ENCODE measurements around the gene C5AR1. TPM values are rescaled to one million over a fixed set of nuclear protein-coding genes. Genes with fewer than 3 reads are reported as not detected.
A peak's percentile ranks its signal among the peaks of the same experiment; 100 is the strongest.
"Not testable (repeated sequence)": the region's sequence is repeated elsewhere in the genome, so short reads cannot be mapped to it uniquely, and the experiment has no call there.

The C5AR1 gene
- total RNA-seq: 1.1 and 1.2 TPM in 2 replicates

DNA sequence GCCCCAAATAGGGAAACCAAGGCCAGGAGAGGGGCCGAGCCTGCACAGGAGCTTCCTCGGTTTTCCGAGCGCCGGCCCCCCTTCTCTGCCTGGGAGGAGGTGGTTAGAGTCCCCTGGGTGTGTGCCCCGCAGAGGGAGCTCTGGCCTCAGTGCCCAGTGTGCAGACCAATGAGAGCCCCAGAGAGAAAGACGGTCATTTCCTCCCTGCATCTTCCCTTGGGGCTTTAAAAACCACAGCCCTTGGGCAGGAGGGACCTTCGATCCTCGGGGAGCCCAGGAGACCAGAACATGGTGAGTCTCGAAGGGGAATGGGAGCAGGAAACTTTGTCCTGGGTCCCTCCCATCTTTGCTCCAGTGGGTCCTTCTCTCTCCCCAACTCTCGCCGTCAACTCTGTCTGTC lies at the start of gene C5AR1:
Gene C5AR1 (plus strand): TSS at position 254 of the 400 bp plus-strand sequence. CDS start 35 bp downstream, at position 289.
- no peaks in the 10 kb centered on the region for H3K9me3 Mint-ChIP-seq
- peaks cover 4% of the 10 kb centered on the region for H3K4me1 Mint-ChIP-seq (ENCODE audit: low read depth)
- H3K4me3 Mint-ChIP-seq (ENCODE audit: low read depth): no peak within 1 kb of the TSS
- H3K27ac Mint-ChIP-seq: no peak within 1 kb of the TSS
- DNase-seq (ENCODE audit: low spot score): no peak
- H3K27me3 Mint-ChIP-seq (ENCODE audit: low read depth): peaks cover 9% of the 10 kb centered on the region
- intact Hi-C loops (cut with micrococcal nuclease): no loop called here
- H3K36me3 Mint-ChIP-seq (ENCODE audit: low read depth): no peaks in the 10 kb centered on the region

DNA sequence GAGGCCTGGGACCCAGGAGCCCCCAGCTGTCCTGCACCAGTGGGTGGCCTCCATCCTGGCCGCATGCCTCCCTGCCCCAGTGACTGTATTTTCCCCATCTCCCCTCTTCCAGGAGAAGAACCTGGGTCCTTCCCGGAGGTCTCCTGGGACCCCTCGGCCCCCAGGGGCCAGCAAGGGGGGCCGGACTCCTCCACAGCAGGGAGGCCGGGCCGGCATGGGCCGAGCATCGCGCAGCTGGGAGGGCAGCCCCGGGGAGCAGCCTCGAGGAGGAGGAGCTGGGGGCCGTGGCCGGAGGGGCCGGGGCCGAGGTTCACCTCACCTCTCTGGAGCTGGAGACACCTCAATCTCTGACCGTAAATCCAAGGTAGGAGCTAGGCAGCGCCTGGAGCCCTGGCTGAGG lies 49.2 kb upstream of the C5AR1 start:
- no peaks in the 10 kb centered on the region for H3K9me3 Mint-ChIP-seq
- H3K27me3 Mint-ChIP-seq (ENCODE audit: low read depth): no peaks in the 10 kb centered on the region
- H3K27ac Mint-ChIP-seq: no peak overlapping the region
- DNase-seq (ENCODE audit: low spot score): no peak
- peaks cover 57% of the 10 kb centered on the region for H3K36me3 Mint-ChIP-seq (ENCODE audit: low read depth)
- H3K4me1 Mint-ChIP-seq (ENCODE audit: low read depth): peaks cover 22% of the 10 kb centered on the region
- H3K4me3 Mint-ChIP-seq (ENCODE audit: low read depth): no peak overlapping the region
- intact Hi-C loops (cut with micrococcal nuclease): no loop called here

DNA sequence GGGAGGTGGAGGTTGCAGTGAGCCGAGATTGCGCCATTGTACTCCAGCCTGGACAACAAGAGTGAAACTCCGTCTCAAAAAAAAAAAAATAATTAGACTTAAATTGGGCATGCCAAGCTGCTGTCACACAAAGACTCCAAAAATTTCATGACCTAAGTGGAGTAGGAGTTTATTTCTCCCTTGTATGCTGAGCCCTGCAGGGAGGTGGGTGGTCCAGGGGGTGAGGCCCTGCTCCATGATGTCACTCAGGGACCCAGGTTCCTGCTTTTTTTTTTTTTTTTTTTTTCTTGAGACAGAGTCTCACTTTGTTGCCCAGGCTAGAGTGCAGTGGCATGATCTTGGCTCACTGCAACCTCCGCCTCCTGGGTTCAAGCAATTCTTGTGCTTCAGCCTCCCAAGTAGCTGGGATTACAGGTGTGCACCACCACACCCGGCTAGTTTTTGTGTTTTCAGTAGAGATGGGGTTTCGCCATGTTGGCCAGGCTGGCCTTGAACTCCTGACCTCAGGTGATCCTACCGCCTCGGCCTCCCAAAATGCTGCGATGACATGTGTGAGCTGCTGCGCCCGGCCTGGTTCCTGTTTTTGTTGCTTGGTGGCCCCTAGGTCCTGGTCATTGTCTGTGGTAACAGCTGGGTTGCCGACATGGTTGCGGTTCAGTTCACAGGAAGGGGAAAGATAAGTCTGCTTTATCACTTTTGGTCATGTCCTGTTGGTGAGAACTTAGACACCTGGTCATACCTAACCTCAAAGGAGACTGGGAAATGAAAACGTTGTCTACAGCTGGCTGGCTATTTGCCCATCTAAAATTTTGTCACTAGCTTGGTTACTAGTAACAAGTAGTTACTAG lies 47.5 kb upstream of the C5AR1 start:
- H3K4me3 Mint-ChIP-seq (ENCODE audit: low read depth); DNase-seq (ENCODE audit: low spot score); H3K9me3 Mint-ChIP-seq; H3K27me3 Mint-ChIP-seq (ENCODE audit: low read depth); intact Hi-C loops (cut with micrococcal nuclease); H3K27ac Mint-ChIP-seq: not testable (repeated sequence)
- Mint-ChIP-seq H3K4me1 (ENCODE audit: low read depth) (peaks cover 21% of the 10 kb centered on the region), H3K36me3 (ENCODE audit: low read depth) (peaks cover 68% of the 10 kb centered on the region)

DNA sequence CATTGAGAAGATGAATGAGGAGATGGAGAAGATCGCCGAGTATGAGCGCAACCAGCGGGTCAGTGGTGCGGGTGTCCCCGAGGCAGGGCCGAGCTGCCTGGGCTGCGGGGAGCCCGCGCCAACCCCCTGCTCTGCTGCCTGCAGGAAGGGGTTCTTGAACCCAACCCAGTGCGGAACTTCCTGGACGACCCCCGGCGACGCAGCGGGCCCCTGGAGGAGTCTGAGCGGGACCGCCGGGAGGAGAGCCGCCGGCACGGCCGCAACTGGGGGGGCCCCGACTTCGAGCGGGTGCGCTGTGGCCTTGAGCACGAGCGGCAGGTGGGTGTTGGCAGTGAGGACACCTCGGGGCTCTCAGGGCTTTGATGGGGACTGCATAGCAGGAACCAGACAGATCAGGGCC lies 45.0 kb upstream of the C5AR1 start:
- intact Hi-C loops (cut with micrococcal nuclease): no loop called here
- no peak overlapping the region for H3K4me3 Mint-ChIP-seq (ENCODE audit: low read depth)

DNA sequence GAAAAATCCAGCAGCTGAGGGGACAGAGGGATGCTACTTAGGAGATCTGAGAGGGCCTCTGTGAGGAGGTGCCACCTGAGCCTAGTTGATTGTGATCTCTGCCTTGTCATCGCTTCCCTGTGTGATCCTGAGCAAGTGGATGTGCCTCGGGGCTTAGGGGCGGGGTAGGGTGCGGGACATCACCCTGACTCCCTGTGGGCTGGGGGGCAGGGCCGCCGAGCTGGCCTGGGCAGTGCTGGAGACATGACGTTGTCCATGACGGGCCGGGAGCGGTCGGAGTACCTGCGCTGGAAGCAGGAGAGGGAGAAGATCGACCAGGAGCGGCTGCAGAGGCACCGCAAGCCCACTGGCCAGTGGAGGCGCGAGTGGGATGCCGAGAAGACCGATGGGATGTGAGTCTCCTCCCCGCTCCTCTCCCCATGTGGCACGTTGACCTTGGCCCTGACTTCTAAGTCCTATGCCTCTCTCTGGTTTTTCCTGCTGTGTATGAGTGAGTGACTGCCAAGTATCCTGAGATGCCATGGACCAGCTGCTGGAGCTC lies 43.2 kb upstream of the C5AR1 start:
- no peaks in the 10 kb centered on the region for H3K9me3 Mint-ChIP-seq
- intact Hi-C loops (cut with micrococcal nuclease): no loop called here
- H3K27me3 Mint-ChIP-seq (ENCODE audit: low read depth): no peaks in the 10 kb centered on the region
- peaks cover 52% of the 10 kb centered on the region for H3K36me3 Mint-ChIP-seq (ENCODE audit: low read depth)
- no peak overlapping the region for H3K4me3 Mint-ChIP-seq (ENCODE audit: low read depth)
- no peak overlapping the region for H3K27ac Mint-ChIP-seq
- no peak for DNase-seq (ENCODE audit: low spot score)
- H3K4me1 Mint-ChIP-seq (ENCODE audit: low read depth): no peaks in the 10 kb centered on the region

More for the DNA sequence above, 45.0 kb upstream of the C5AR1 start:
- Mint-ChIP-seq H3K36me3 (ENCODE audit: low read depth) (peaks cover 54% of the 10 kb centered on the region), H3K4me1 (ENCODE audit: low read depth) (peaks cover 3% of the 10 kb centered on the region), H3K27me3 (ENCODE audit: low read depth) (no peaks in the 10 kb centered on the region), H3K27ac (no peak overlapping the region), H3K9me3 (no peaks in the 10 kb centered on the region)
- no peak for DNase-seq (ENCODE audit: low spot score)

DNA sequence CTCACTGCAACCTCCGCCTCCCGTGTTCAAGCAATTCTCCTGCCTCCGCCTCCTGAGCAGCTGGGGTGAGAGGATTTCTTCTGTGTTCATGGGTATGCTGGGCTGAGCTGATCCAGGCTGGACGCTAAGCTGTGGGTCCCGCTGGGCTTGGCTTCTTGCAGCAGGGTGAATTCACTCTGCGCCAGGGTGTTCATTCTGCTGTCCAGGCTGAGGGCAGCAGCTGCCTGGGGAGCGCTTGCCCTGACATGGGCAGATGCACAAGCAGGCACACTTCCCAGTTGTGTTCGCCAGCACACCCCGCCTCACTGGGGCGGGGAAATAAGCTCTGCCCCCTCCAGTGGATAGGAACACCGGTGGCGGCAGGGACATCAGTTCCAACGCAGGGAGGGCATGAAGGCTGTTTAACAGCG lies 42.3 kb upstream of the C5AR1 start:
- H3K36me3 Mint-ChIP-seq (ENCODE audit: low read depth): peaks cover 56% of the 10 kb centered on the region
- no peaks in the 10 kb centered on the region for H3K9me3 Mint-ChIP-seq
- H3K27me3 Mint-ChIP-seq (ENCODE audit: low read depth): no peaks in the 10 kb centered on the region
- no peak overlapping the region for H3K4me3 Mint-ChIP-seq (ENCODE audit: low read depth)
- peaks cover 2% of the 10 kb centered on the region for H3K4me1 Mint-ChIP-seq (ENCODE audit: low read depth)
- H3K27ac Mint-ChIP-seq: no peak overlapping the region
- DNase-seq (ENCODE audit: low spot score): no peak
- intact Hi-C loops (cut with micrococcal nuclease): no loop called here

DNA sequence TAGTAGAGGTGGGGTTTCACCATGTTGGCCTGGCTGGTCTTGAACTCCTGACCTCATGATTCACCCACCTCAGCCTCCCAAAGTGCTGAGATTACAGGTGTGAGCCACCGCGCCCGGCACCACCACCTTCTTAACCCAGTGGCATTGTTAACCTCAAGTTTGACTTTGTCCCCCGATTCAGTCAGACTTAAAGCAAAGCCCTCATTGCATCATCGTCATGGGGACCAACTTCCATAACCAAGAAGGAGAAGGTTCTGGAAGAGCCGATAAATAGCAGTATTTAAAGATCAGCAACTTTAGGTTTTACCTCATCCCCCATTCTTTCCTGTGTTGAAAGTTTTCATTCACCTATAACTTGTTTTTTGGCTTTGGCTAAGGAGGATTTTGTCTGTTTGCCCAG lies 41.6 kb upstream of the C5AR1 start:
- DNase-seq (ENCODE audit: low spot score): no peak
- no peak overlapping the region for H3K27ac Mint-ChIP-seq
- H3K9me3 Mint-ChIP-seq: no peaks in the 10 kb centered on the region
- H3K27me3 Mint-ChIP-seq (ENCODE audit: low read depth): no peaks in the 10 kb centered on the region
- intact Hi-C loops (cut with micrococcal nuclease): no loop called here
- peaks cover 53% of the 10 kb centered on the region for H3K36me3 Mint-ChIP-seq (ENCODE audit: low read depth)
- peaks cover 9% of the 10 kb centered on the region for H3K4me1 Mint-ChIP-seq (ENCODE audit: low read depth)
- H3K4me3 Mint-ChIP-seq (ENCODE audit: low read depth): no peak overlapping the region

DNA sequence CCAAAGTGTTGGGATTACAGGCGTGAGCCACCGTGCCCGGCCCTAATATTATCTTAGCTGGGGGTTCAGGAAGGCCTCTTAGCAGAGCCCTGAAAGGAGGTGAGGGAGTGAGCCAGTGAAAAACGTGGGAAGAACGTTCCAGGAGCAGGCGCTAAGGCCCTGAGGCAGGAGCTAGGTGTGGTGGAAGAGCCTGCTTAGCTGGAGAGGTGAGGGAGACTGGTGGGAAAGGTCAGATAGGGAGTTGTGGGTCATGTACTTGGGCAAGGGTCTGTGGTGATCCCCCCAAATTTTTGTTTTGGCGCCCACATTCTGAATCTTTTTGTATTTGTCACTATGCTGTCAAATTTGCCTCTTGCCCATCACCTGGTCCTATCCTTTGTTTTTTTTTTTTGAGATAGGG lies 40.1 kb upstream of the C5AR1 start:
- intact Hi-C loops (cut with micrococcal nuclease): no loop called here
- Mint-ChIP-seq H3K27me3 (ENCODE audit: low read depth) (no peaks in the 10 kb centered on the region), H3K4me3 (ENCODE audit: low read depth) (no peak overlapping the region), H3K9me3 (no peaks in the 10 kb centered on the region), H3K4me1 (ENCODE audit: low read depth) (peaks cover 9% of the 10 kb centered on the region), H3K36me3 (ENCODE audit: low read depth) (peaks cover 47% of the 10 kb centered on the region), H3K27ac (no peak overlapping the region)
- no peak for DNase-seq (ENCODE audit: low spot score)

DNA sequence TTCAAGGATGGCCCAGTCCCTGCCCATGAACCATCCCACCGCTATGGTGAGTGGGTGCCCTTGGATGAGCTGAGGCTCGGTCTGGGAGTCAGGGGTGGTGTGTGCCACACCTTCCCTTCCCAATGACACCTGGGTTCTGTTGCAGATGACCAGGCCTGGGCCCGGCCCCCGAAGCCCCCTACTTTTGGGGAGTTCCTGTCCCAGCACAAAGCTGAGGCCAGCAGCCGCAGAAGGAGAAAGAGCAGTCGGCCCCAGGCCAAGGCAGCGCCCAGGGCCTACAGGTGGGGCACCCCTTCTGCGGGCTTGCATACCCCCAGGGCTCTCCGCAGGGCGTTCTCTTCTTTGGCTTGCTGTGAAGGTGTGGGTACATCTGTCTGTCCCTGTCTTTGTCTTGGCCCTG lies 39.3 kb upstream of the C5AR1 start:
- Mint-ChIP-seq H3K4me3 (ENCODE audit: low read depth) (no peak overlapping the region), H3K9me3 (no peaks in the 10 kb centered on the region), H3K4me1 (ENCODE audit: low read depth) (peaks cover 11% of the 10 kb centered on the region), H3K27ac (no peak overlapping the region), H3K36me3 (ENCODE audit: low read depth) (peaks cover 46% of the 10 kb centered on the region), H3K27me3 (ENCODE audit: low read depth) (no peaks in the 10 kb centered on the region)
- intact Hi-C loops (cut with micrococcal nuclease): loop anchor here (10.0 kb wide), 1 partner anchor 334 kb away; the partner anchor contains the start of gene BICRA
- no peak for DNase-seq (ENCODE audit: low spot score)

DNA sequence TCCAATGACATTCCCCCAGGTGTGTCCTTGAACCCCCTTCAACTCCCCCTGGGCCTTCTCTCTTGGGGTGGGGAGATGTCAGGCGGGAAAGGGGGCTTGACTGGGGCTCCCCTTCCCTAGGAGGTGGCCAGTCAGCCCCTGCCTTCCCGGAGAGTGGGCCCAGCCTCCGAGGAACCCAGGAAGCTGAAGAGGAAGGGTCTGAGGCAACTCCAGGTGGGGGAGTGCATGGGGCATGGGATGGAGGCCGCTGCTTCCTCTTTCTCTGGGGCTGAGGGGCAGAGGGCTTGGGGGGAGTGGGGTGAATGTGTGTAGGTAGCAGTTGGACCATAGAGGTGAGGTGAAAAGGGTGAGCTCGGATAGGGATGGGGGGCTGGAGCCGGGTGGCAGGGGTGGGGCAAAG lies 37.7 kb upstream of the C5AR1 start:
- Mint-ChIP-seq H3K27ac (no peak overlapping the region), H3K36me3 (ENCODE audit: low read depth) (peaks cover 40% of the 10 kb centered on the region), H3K27me3 (ENCODE audit: low read depth) (no peaks in the 10 kb centered on the region)

DNA sequence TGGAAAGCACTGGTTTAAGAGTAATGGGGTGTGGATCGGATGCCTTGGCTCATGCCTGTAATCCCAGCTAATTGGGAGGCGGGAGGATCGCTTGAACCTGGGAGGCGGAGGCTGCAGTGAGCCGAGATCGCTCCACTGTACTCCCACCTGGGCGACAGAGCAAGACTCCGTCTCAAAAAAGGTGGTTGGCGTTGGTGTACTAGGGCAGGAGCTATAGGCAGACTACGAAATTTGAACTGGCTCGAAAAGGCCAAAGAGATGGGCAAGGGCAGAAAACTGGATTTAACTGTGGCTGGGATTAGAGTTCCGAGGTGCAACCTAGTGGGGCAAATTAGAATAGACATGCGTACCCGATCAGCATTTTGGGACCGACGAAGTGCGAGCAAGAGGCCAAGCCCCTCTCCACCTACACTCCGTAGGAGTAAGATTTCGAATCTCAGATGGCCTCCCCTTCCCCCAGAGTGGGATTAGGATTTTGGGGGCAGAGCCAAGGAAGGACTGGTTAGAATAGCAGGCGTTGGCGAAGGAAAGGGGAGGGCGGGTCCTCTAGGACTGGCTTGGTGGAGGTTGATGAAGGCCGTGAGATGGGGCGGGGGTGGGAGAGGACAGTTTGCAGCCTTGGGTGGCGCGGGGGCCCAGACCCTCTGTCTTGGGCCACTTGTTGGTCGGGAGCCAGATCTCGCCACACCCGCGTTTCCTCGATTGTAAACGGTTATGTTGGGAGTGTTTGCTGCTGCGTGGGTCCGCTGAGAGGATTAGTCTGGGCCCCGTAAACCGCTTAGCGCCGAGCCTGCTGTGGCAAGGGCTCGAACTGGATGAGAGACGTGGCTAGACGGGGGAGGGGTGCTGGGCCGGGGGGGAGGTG lies 37.0 kb upstream of the C5AR1 start:
- Mint-ChIP-seq H3K27me3 (ENCODE audit: low read depth) (no peaks in the 10 kb centered on the region), H3K4me3 (ENCODE audit: low read depth) (peak overlapping the region; percentile 87), H3K36me3 (ENCODE audit: low read depth) (peaks cover 35% of the 10 kb centered on the region), H3K27ac (peak overlapping the region; percentile 80), H3K4me1 (ENCODE audit: low read depth) (peaks cover 16% of the 10 kb centered on the region), H3K9me3 (no peaks in the 10 kb centered on the region)
- intact Hi-C loops (cut with micrococcal nuclease): loop anchor here (2.0 to 10.0 kb wide), 2 partner anchors 76 to 332 kb away; partner anchors contain the start of genes BICRA and DHX34
- no peak for DNase-seq (ENCODE audit: low spot score)

More for the DNA sequence above, 37.7 kb upstream of the C5AR1 start:
- Mint-ChIP-seq H3K4me1 (ENCODE audit: low read depth) (peaks cover 16% of the 10 kb centered on the region), H3K9me3 (no peaks in the 10 kb centered on the region), H3K4me3 (ENCODE audit: low read depth) (no peak overlapping the region)
- intact Hi-C loops (cut with micrococcal nuclease): loop anchor here (2.0 to 10.0 kb wide), 2 partner anchors 77 to 333 kb away; partner anchors contain the start of genes BICRA and DHX34
- DNase-seq (ENCODE audit: low spot score): no peak

DNA sequence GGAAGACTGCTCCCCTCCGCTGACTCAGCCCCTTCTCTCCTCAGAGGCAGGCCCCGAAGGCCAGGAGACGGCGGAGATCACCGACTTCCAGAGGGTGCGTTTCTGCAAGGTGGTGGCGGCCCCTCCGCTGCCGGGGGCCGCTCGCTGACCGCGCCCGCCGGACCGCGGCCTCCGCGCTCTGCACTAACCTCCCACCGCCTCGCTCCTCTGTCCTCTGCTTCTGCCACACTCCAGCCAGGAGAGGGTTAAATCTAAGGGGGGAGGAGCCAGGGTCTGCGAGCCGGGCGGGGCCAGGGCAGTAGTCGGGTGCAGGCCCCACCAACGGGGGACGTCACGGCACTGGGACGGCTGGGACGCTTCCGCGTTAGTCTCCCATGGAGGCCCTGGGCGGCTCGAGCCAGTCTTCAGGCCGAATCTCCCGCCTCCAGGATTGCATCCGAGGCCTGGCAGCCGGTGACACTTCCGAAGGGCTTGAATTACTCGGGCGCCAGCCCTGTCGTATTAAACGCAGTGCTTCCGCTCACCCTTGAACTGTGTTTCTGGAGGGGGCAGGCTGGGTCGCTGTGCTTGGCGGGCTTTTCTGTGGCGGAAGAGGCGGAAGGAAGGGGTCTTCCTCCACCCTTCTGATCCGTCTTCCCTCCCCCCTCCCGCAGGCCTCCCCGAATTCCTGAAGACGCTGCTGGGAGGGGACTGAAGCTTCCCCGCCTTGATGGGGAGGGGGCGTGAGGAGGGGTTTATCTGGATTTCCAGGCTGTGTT lies 36.2 kb upstream of the C5AR1 start:
- Mint-ChIP-seq H3K9me3 (no peaks in the 10 kb centered on the region), H3K4me3 (ENCODE audit: low read depth) (peak overlapping the region; percentile 87), H3K4me1 (ENCODE audit: low read depth) (peaks cover 19% of the 10 kb centered on the region), H3K27ac (peak overlapping the region; percentile 93), H3K36me3 (ENCODE audit: low read depth) (peaks cover 34% of the 10 kb centered on the region), H3K27me3 (ENCODE audit: low read depth) (no peaks in the 10 kb centered on the region)
- peak; percentile 88 for DNase-seq (ENCODE audit: low spot score)
- intact Hi-C loops (cut with micrococcal nuclease): loop anchor here (1.0 to 10.0 kb wide), 4 partner anchors 16 to 331 kb away; partner anchors contain the start of genes BICRA and DHX34

Data from activated T-helper 2 cell treated with anti-CD3 and anti-CD28 coated beads, Interferon-gamma antibody, Interleukin-2, Interleukin-4, amounts not matched to agents 10 μg/mL and 5 μg/mL and 100 μg/mL, durations not matched to agents 14 hours and 24 hours and 36 hours (primary cell).